Measurements from ENCODE around the gene ADRA2C. TPM values are rescaled to one million over a fixed set of nuclear protein-coding genes. Genes with fewer than 3 reads are reported as not detected.

Gene ADRA2C
- polyA plus RNA-seq, 1 donor from 2014 or later, result 3.0 TPM

DNA sequence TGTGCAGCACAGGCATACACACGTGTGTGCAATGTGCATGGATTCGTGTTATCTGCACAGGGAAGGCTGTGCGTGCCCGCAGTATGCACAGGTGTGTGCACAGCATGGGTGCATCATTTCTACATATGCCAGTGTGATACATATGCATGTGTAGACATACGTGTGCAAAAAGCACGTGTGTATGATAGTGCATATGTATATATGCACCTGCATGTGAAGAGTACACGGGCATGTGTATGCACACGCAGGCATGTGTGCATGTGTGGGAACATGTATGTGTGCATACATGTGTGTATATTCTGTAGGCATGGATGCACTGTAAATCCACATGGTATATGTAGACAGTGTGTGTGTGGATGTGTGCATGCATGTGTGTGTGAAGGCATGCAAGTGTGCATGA is 3.9 kb upstream of the ADRA2C start:
- H3F3A ChIP-seq (ENCODE audit: insufficient read depth, low read length, poor library complexity, severe bottlenecking), result no peaks in the 10 kb centered on the region
- H3K9me3 ChIP-seq (ENCODE audit: low read length), result peaks cover 4% of the 10 kb centered on the region
- H3K79me2 ChIP-seq (replicated peaks; ENCODE audit: insufficient read depth, low read length), result no peaks in the 10 kb centered on the region
- H3K27ac ChIP-seq (ENCODE audit: low read length), result no peak overlapping the region
- no peak overlapping the region for H3K4me2 ChIP-seq (ENCODE audit: low read length)
- no peak overlapping the region for H3K9ac ChIP-seq (ENCODE audit: low read length)
- TF ChIP-seq, protein P1, sequence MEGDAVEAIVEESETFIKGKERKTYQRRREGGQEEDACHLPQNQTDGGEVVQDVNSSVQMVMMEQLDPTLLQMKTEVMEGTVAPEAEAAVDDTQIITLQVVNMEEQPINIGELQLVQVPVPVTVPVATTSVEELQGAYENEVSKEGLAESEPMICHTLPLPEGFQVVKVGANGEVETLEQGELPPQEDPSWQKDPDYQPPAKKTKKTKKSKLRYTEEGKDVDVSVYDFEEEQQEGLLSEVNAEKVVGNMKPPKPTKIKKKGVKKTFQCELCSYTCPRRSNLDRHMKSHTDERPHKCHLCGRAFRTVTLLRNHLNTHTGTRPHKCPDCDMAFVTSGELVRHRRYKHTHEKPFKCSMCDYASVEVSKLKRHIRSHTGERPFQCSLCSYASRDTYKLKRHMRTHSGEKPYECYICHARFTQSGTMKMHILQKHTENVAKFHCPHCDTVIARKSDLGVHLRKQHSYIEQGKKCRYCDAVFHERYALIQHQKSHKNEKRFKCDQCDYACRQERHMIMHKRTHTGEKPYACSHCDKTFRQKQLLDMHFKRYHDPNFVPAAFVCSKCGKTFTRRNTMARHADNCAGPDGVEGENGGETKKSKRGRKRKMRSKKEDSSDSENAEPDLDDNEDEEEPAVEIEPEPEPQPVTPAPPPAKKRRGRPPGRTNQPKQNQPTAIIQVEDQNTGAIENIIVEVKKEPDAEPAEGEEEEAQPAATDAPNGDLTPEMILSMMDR (IDR thresholded peaks at IDR 0.05; ENCODE audit: poor library complexity, severe bottlenecking), result no peak
- TF ChIP-seq TAF1 (IDR thresholded peaks at IDR 0.05; ENCODE audit: low read depth), result no peak
- no peak for TF ChIP-seq EZH2 (IDR thresholded peaks at IDR 0.05; ENCODE audit: borderline replicate concordance, insufficient read depth, low read length, poor library complexity, severe bottlenecking)
- no peak for TF ChIP-seq SMC3 (conservative IDR thresholded peaks at IDR 0.05; ENCODE audit: poor library complexity)
- no peak for TF ChIP-seq RAD21 (conservative IDR thresholded peaks at IDR 0.05)
- TF ChIP-seq, protein P2, sequence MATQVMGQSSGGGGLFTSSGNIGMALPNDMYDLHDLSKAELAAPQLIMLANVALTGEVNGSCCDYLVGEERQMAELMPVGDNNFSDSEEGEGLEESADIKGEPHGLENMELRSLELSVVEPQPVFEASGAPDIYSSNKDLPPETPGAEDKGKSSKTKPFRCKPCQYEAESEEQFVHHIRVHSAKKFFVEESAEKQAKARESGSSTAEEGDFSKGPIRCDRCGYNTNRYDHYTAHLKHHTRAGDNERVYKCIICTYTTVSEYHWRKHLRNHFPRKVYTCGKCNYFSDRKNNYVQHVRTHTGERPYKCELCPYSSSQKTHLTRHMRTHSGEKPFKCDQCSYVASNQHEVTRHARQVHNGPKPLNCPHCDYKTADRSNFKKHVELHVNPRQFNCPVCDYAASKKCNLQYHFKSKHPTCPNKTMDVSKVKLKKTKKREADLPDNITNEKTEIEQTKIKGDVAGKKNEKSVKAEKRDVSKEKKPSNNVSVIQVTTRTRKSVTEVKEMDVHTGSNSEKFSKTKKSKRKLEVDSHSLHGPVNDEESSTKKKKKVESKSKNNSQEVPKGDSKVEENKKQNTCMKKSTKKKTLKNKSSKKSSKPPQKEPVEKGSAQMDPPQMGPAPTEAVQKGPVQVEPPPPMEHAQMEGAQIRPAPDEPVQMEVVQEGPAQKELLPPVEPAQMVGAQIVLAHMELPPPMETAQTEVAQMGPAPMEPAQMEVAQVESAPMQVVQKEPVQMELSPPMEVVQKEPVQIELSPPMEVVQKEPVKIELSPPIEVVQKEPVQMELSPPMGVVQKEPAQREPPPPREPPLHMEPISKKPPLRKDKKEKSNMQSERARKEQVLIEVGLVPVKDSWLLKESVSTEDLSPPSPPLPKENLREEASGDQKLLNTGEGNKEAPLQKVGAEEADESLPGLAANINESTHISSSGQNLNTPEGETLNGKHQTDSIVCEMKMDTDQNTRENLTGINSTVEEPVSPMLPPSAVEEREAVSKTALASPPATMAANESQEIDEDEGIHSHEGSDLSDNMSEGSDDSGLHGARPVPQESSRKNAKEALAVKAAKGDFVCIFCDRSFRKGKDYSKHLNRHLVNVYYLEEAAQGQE (IDR thresholded peaks at IDR 0.05; ENCODE audit: borderline replicate concordance), result no peak
- H2AFZ ChIP-seq (ENCODE audit: low read depth, low read length), result no peak overlapping the region
- peaks cover 7% of the 10 kb centered on the region for H3K27me3 ChIP-seq (ENCODE audit: insufficient read depth, low read depth, low read length)
- H3K4me3 ChIP-seq (ENCODE audit: low read length), result no peak overlapping the region
- no peaks in the 10 kb centered on the region for H3K9me2 ChIP-seq (ENCODE audit: insufficient read depth, low read length)
- H3K36me3 ChIP-seq (ENCODE audit: insufficient read depth, low read length), result no peaks in the 10 kb centered on the region
- no peaks in the 10 kb centered on the region for H4K20me1 ChIP-seq (ENCODE audit: insufficient read depth)

DNA sequence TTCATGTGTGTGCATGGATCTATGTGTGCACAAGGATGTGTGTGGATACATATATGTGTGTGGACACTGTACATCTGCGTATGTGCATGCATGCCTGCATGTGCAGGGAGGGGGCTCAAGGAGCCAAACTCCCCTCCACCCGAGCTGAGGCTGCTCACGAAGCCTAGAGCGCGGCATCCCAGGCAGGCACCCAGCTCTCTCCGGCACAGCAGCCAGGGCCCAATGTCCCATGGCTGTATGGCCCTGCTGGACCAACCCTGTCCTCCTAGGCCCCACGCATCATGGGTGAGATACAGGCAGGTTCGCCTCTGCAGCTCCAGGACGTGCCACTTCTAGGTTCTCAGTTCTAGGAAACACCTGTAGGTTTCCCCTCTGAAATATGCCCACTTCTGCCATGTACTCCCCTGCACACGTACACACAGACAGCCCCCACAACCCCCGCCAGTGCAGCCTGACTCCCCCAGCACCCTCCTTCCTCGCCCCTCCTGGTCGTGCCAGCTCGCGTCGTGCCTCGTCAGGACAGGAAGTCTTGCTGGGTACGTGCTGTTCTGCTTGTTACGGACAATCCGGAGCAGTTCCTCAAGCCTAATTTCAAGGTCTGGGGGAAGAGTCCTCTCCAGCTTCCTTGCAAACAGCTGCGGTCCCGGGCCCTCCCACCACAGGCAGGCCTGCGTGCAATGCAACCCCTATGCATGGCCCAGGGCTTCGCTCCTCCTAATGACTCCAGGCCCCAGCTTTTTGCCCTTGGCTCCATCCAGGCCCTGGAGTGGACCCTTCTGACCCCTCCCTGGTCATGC is 3.2 kb upstream of the ADRA2C start:
- Histone ChIP-seq H3K9me2 (ENCODE audit: insufficient read depth, low read length) (no peaks in the 10 kb centered on the region), H3K9ac (ENCODE audit: low read length) (no peak overlapping the region), H3K9me3 (ENCODE audit: low read length) (peaks cover 4% of the 10 kb centered on the region), H3K27me3 (ENCODE audit: insufficient read depth, low read depth, low read length) (peaks cover 11% of the 10 kb centered on the region), H3K4me3 (ENCODE audit: low read length) (no peak overlapping the region), H3K4me2 (ENCODE audit: low read length) (no peak overlapping the region), H3K79me2 (replicated peaks; ENCODE audit: insufficient read depth, low read length) (no peaks in the 10 kb centered on the region), H3F3A (ENCODE audit: insufficient read depth, low read length, poor library complexity, severe bottlenecking) (no peaks in the 10 kb centered on the region), H3K36me3 (ENCODE audit: insufficient read depth, low read length) (no peaks in the 10 kb centered on the region), H2AFZ (ENCODE audit: low read depth, low read length) (no peak overlapping the region), H4K20me1 (ENCODE audit: insufficient read depth) (no peaks in the 10 kb centered on the region), H3K27ac (ENCODE audit: low read length) (no peak overlapping the region)
- TF ChIP-seq SMC3 (conservative IDR thresholded peaks at IDR 0.05; ENCODE audit: poor library complexity), result no peak
- TF ChIP-seq EZH2 (IDR thresholded peaks at IDR 0.05; ENCODE audit: borderline replicate concordance, insufficient read depth, low read length, poor library complexity, severe bottlenecking), result no peak
- no peak for TF ChIP-seq MXI1 (conservative IDR thresholded peaks at IDR 0.05; ENCODE audit: poor library complexity, severe bottlenecking)
- TF ChIP-seq, protein P2 (IDR thresholded peaks at IDR 0.05; ENCODE audit: borderline replicate concordance), result no peak
- no peak for TF ChIP-seq EP300 (conservative IDR thresholded peaks at IDR 0.05; ENCODE audit: poor library complexity, severe bottlenecking)
- no peak for TF ChIP-seq POLR2AphosphoS5 (IDR thresholded peaks at IDR 0.05)
- TF ChIP-seq TAF1 (IDR thresholded peaks at IDR 0.05; ENCODE audit: low read depth), result no peak
- TF ChIP-seq, protein P1 (IDR thresholded peaks at IDR 0.05; ENCODE audit: poor library complexity, severe bottlenecking), result no peak
- no peak for TF ChIP-seq RAD21 (conservative IDR thresholded peaks at IDR 0.05)

Data from neural cell (in vitro differentiated cells).